ENCODE data around the gene EHMT1.

EHMT1 gene

DNA sequence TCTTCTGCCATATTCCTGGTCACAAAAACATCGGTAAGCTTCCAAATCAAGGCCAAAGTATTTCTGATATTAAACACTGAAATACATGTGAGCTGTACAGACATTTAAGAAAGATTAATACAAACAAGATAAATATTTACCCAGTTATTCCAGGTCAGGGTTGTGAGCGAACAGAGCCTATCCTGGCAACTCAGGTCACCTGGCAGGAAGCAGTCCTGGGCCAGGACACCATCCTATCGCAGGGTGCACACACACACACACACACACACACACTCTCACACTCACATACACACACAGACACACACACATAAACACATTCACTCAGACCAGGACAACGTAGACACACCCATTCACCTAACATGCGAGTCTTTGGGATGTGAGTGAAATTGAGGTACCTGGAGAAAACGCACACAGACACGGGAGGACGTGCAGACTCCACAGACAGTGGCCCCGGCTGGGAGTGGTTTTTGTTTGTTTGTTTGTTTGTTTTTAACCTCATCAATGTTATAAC is 176.4 kb downstream of the EHMT1 start:
- TF ChIP-seq CTCF (IDR thresholded peaks at IDR 0.05; ENCODE audit: low read depth, low read length, missing control alignments): no peak
- no peak overlapping the region for H3K4me3 ChIP-seq (replicated peaks; ENCODE audit: low read depth, low read length)
- DNase-seq (ENCODE audit: extremely low read depth, low read depth): no peak

DNA sequence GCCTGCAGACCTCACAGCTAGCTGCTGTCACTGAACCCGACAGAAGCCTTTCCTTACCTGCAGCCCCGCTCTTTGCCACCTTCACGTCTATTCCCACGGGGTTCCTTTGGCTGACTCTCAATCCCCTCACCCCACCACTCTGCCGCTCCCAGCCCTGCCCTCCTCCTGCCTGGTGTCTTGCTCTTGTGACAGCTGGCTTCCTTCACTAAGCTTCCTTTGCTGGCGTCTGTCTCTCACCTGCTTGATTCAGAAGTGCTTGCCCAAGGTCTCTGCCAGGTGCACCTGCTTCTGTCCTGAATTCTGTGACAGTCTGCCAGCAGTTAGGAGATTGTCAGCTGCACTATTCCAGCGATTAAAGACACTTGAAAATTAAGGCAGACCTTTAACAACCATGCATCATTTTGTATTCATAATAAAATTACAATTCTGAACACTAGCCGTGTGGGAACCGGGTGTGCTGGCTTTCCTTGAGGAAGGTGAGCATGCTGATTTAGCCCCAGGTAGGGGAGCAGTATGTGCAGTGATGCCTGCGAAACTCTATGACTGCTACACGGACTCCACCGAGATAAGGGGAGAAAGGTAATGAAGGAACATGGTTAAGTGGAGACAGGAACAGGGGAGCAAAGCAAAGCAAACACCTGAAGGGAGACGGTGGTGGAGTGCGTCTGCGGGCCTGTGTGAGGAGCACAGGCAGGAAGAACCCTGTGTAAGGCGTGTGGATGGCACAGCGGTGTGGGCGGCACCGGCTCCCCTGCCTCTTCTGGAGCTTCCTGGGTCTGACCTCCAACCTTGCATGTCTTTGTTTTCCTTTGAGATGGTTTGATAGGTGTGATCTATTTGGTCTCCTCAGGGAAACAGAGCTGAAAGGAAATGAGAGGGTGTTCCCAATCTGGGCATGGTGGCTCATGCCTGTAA is 178.7 kb downstream of the EHMT1 start:
- TF ChIP-seq CTCF (IDR thresholded peaks at IDR 0.05; ENCODE audit: low read depth, low read length, missing control alignments): no peak
- DNase-seq (ENCODE audit: extremely low read depth, low read depth): no peak
- no peak overlapping the region for H3K4me3 ChIP-seq (replicated peaks; ENCODE audit: low read depth, low read length)

GRCh38 chr9:137798142-137798541 is 179.3 kb downstream of the EHMT1 start:
- no peak for TF ChIP-seq CTCF (IDR thresholded peaks at IDR 0.05; ENCODE audit: low read depth, low read length, missing control alignments)
- H3K4me3 ChIP-seq (replicated peaks; ENCODE audit: low read depth, low read length): no peak overlapping the region
- no peak for DNase-seq (ENCODE audit: extremely low read depth, low read depth)

GRCh38 chr9:137798901-137799629 is 180.3 kb downstream of the EHMT1 start:
- TF ChIP-seq CTCF (IDR thresholded peaks at IDR 0.05; ENCODE audit: low read depth, low read length, missing control alignments): no peak
- H3K4me3 ChIP-seq (replicated peaks; ENCODE audit: low read depth, low read length): no peak overlapping the region
- no peak for DNase-seq (ENCODE audit: extremely low read depth, low read depth)

DNA sequence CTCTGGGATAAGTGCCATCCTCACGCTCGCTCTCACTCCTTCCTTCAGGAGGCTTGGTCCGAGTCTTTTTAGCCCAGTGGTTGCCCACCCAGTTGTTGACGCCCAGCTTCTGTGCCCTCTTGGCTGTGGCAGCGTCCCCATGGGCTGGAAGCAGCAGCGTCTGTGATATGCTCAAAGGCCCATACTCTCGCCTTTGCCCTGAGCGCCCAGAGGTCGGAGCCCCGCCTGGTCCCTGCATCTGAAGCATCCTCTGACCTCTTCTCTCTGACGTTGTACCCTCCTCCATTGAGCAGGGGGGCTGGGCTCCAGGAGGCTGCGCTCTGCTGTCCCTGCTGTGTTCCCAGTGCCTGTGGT is 180.8 kb downstream of the EHMT1 start:
- no peak for TF ChIP-seq CTCF (IDR thresholded peaks at IDR 0.05; ENCODE audit: low read depth, low read length, missing control alignments)
- H3K4me3 ChIP-seq (replicated peaks; ENCODE audit: low read depth, low read length): no peak overlapping the region
- no peak for DNase-seq (ENCODE audit: extremely low read depth, low read depth)

- DNase-seq (ENCODE audit: extremely low read depth, low read depth): no peak
- no peak for TF ChIP-seq CTCF (IDR thresholded peaks at IDR 0.05; ENCODE audit: low read depth, low read length, missing control alignments)
Observed at GRCh38 chr9:137800196-137801022, 181.6 kb downstream of the EHMT1 start.

More at GRCh38 chr9:137800196-137801022, 181.6 kb downstream of the EHMT1 start:
- H3K4me3 ChIP-seq (replicated peaks; ENCODE audit: low read depth, low read length): no peak overlapping the region

Measured in HFF-Myc (cell line).